IMR-90 (cell line): ENCODE data around the gene PLPPR3. TPM values are rescaled to one million over a fixed set of nuclear protein-coding genes. Genes with fewer than 3 reads are reported as not detected.

Experiments used
- ATAC-seq: fragments of 200-7000 bp; cut with Tn5 transposase; 2 replicates; pipeline ENCODE4 v1.9.1; 2020; ENCODE audit warnings: low read depth, mild to moderate bottlenecking, moderate library complexity
- BruUV-seq: library from RNA; stranded (reverse); fragments of 400-500 nt; replicated peaks from 2 replicates; lab custom pipeline; 2021; lab: Mats Ljungman, UMichigan
- CTCF ChIA-PET: fragments of 300-600 bp; formaldehyde crosslinking; extraction: SDS; loops from one replicate; lab custom pipeline; 2021; ENCODE audit warnings: antibody characterized with exemption; lab: Yijun Ruan, JAX
- POLR2A ChIA-PET: fragments of 300-600 bp; sonication (Branson Sonifier 250); formaldehyde crosslinking; loops from one replicate; lab custom pipeline; 2022; ENCODE audit warnings: antibody characterized with exemption; ENCODE audit not compliant: unreplicated experiment; lab: Charles Lee
- DNase-seq: peaks from one replicate; pipeline ENCODE4 v3.0.0; 2013
- H2AFZ ChIP-seq: replicated peaks from 2 replicates; pipeline ENCODE3; 2013; ENCODE audit warnings: low read length, mild to moderate bottlenecking; ENCODE audit not compliant: poor library complexity
- H2AK5ac ChIP-seq: 2 replicates; pipeline ENCODE4 v1.6.1; 2013; ENCODE audit warnings: low read depth, low read length, inconsistent platforms
- H2AK9ac ChIP-seq: replicated peaks from 2 replicates; pipeline ENCODE3; 2013; ENCODE audit warnings: mild to moderate bottlenecking, low read depth, low read length, moderate library complexity; ENCODE audit not compliant: poor library complexity
- H2BK120ac ChIP-seq: 2 replicates; pipeline ENCODE4 v1.6.1; 2013; ENCODE audit warnings: low read depth, low read length, inconsistent platforms
- H2BK15ac ChIP-seq: 3 replicates; pipeline ENCODE4 v1.6.1; 2013; ENCODE audit warnings: low read depth, low read length, inconsistent platforms
- H2BK20ac ChIP-seq: 2 replicates; pipeline ENCODE4 v1.6.1; 2013; ENCODE audit warnings: low read depth, mild to moderate bottlenecking, inconsistent platforms, low read length, moderate library complexity
- H2BK5ac ChIP-seq: 2 replicates; pipeline ENCODE4 v1.6.1; 2013; ENCODE audit warnings: mild to moderate bottlenecking, low read depth, low read length, inconsistent platforms; ENCODE audit not compliant: poor library complexity, severe bottlenecking
- H3K14ac ChIP-seq: replicated peaks from 2 replicates; pipeline ENCODE4 v1.6.1; 2013; ENCODE audit warnings: low read depth, low read length, inconsistent platforms
- H3K18ac ChIP-seq: 2 replicates; pipeline ENCODE4 v1.6.1; 2013; ENCODE audit warnings: low read depth, low read length, control low read depth
- H3K23ac ChIP-seq: 2 replicates; pipeline ENCODE4 v1.6.1; 2013; ENCODE audit warnings: low read depth, low read length, inconsistent platforms
- H3K27ac ChIP-seq: 2 replicates; pipeline ENCODE4 v1.5.1; 2013; ENCODE audit warnings: mild to moderate bottlenecking, control low read depth, low read length; ENCODE audit not compliant: insufficient read depth
- H3K27me3 ChIP-seq: 2 replicates; pipeline ENCODE4 v1.6.1; 2013; ENCODE audit warnings: low read length; ENCODE audit not compliant: control insufficient read depth, insufficient read depth
- H3K36me3 ChIP-seq: 2 replicates; pipeline ENCODE4 v1.6.1; 2013; ENCODE audit warnings: low read length, mixed read lengths; ENCODE audit not compliant: control insufficient read depth, insufficient read depth
- H3K4ac ChIP-seq: 2 replicates; pipeline ENCODE4 v1.6.1; 2013; ENCODE audit warnings: low read depth, low read length, inconsistent platforms
- H3K4me1 ChIP-seq: 2 replicates; pipeline ENCODE4 v1.6.1; 2013; ENCODE audit warnings: low read length, mixed read lengths; ENCODE audit not compliant: control insufficient read depth, insufficient read depth
- H3K4me2 ChIP-seq: 2 replicates; pipeline ENCODE4 v1.6.1; 2013; ENCODE audit warnings: low read depth, mild to moderate bottlenecking, control low read depth, low read length, moderate library complexity
- H3K4me3 ChIP-seq: 2 replicates; pipeline ENCODE4 v1.5.1; 2013; ENCODE audit warnings: low read depth, mild to moderate bottlenecking, control low read depth, low read length, moderate library complexity; ENCODE audit not compliant: insufficient read depth
- H3K56ac ChIP-seq: 2 replicates; pipeline ENCODE4 v1.6.1; 2013; ENCODE audit warnings: low read length, inconsistent platforms; ENCODE audit not compliant: insufficient read depth; ENCODE audit errors: extremely low read depth
- H3K79me1 ChIP-seq, 2 experiments: 2 replicates each; pipeline ENCODE4 v1.6.1; 2013; ENCODE audit warnings: low read length in 2 of 2, inconsistent platforms in 1 of 2, low read depth in 1 of 2
- H3K9ac ChIP-seq: 2 replicates; pipeline ENCODE4 v1.6.1; 2013; ENCODE audit warnings: low read depth, low read length, control low read depth
- H3K9me1 ChIP-seq: 2 replicates; pipeline ENCODE4 v1.6.1; 2013; ENCODE audit warnings: low read length, inconsistent platforms; ENCODE audit not compliant: insufficient read depth
- H3K9me3 ChIP-seq: 2 replicates; pipeline ENCODE4 v1.6.1; 2013; ENCODE audit warnings: low read length; ENCODE audit not compliant: control insufficient read depth, insufficient read depth
- H4K20me1 ChIP-seq: 2 replicates; pipeline ENCODE4 v1.6.1; 2013; ENCODE audit warnings: low read length, inconsistent platforms; ENCODE audit not compliant: insufficient read depth
- H4K5ac ChIP-seq: 2 replicates; pipeline ENCODE4 v1.6.1; 2013; ENCODE audit warnings: mild to moderate bottlenecking, low read depth, low read length, control low read depth
- H4K8ac ChIP-seq, 2 experiments: 2 replicates each; pipeline ENCODE4 v1.6.1; 2013; ENCODE audit warnings: low read depth in 2 of 2, low read length in 2 of 2, control low read depth in 1 of 2, inconsistent platforms in 1 of 2
- H4K91ac ChIP-seq: 2 replicates; pipeline ENCODE4 v1.6.1; 2013; ENCODE audit warnings: low read depth, low read length, inconsistent platforms; ENCODE audit not compliant: insufficient read depth
- RCOR1 ChIP-seq: IDR thresholded peaks from 2 replicates; pipeline ENCODE4 v1.6.1; 2012; ENCODE audit warnings: mild to moderate bottlenecking, low read length, improper control_type of control experiment; ENCODE audit not compliant: insufficient replicate concordance
- USF2 ChIP-seq: fragments of 150-350 bp; IDR thresholded peaks from 2 replicates; pipeline ENCODE4 v1.6.1; 2017; ENCODE audit warnings: mild to moderate bottlenecking, antibody characterized with exemption, low read length, low read depth
- WGBS, 2 experiments: methylation state at CpG; one replicate each; pipeline versions ENCODE4 v1.1.5 to v1.1.7; 2013; ENCODE audit warnings: missing lambda C conversion rate in 2 of 2; ENCODE audit not compliant: insufficient read length in 1 of 2; ENCODE audit errors: extremely low coverage in 2 of 2; 5-methylcytosine and 5-hydroxymethylcytosine counted together
- dilution Hi-C: fragments of 300-500 bp; cut with HindIII; formaldehyde crosslinking; loops from one replicate; pipeline ENCODE4 v1.14.3; 2018; ENCODE audit warnings: low sequenced_read_pairs; ENCODE audit not compliant: unreplicated experiment
- in situ Hi-C: fragments of 300-500 bp; cut with MboI; formaldehyde crosslinking; loops from 3 replicates; pipeline ENCODE4 v1.14.3; 2019; ENCODE audit warnings: low sequenced_read_pairs, inconsistent platforms, mixed read lengths
- intact Hi-C: fragments of 100-400 bp; cut with micrococcal nuclease; formaldehyde crosslinking; loops from 2 replicates; pipeline ENCODE4 v1.10.0; 2022
- polyA plus RNA-seq, 3 experiments: library from polyadenylated mRNA; depleted of rRNA; stranded (reverse); fragments of >200 nt; gene quantifications; 2 replicates each; pipeline ENCODE4 v1.2.3, GENCODE V29; 2012; ENCODE audit warnings: low replicate concordance in 1 of 3
- total RNA-seq: library from RNA; depleted of rRNA; stranded (reverse); fragments of >200 nt; gene quantifications from 2 replicates; pipeline ENCODE4 v1.2.3, GENCODE V29; 2012

Gene PLPPR3
- total and polyA plus RNA-seq, 2 of the 4 experiments (the other 2 are of a cell fraction), result 0.36 to 1.2 TPM

GRCh38 chr19:778910-779653, 42.7 kb downstream of the PLPPR3 start (continued):
- no peak for TF ChIP-seq RCOR1

- CTCF ChIA-PET, result no interaction called here
These were observed 45.2 kb downstream of the PLPPR3 start for GRCh38 chr19:776549-776948.

More at GRCh38 chr19:776549-776948, 45.2 kb downstream of the PLPPR3 start:
- ATAC-seq, result no peak
- Histone ChIP-seq H4K8ac (no peak overlapping the region), H3K18ac (no peak overlapping the region), H4K91ac (no peak overlapping the region), H2AK5ac (no peak overlapping the region), H2AFZ (peak overlapping the region; percentile 3), H2BK5ac (no peak overlapping the region), H3K56ac (no peak overlapping the region), H3K4me2 (no peak overlapping the region), H2BK20ac (no peak overlapping the region), H3K79me1 (peaks cover 0 to 12% of the 10 kb centered on the region in 2 experiments; a peak in 2 of 4 replicates), H3K36me3 (no peaks in the 10 kb centered on the region), H3K9ac (no peak overlapping the region), H3K14ac (no peak overlapping the region), H3K4ac (no peak overlapping the region), H4K20me1 (peaks cover 3% of the 10 kb centered on the region; the same call in 1 of the 2 replicates), H3K4me1 (peaks cover 6% of the 10 kb centered on the region), H2BK15ac (no peak overlapping the region), H3K27ac (no peak overlapping the region), H3K4me3 (no peak overlapping the region), H3K9me1 (peaks cover 8% of the 10 kb centered on the region), H4K5ac (no peak overlapping the region), H3K27me3 (no peaks in the 10 kb centered on the region), H2AK9ac (no peak overlapping the region), H2BK120ac (no peak overlapping the region), H3K23ac (no peak overlapping the region), H3K9me3 (no peaks in the 10 kb centered on the region)
- whole genome bisulfite sequencing, 2 experiments, result 81% methylated on average over 13 of the region's 18 CpGs; no CpG with 5 or more reads in 1 of the 2 experiments
- no TSS peak for BruUV-seq
- POLR2A ChIA-PET, result no interaction called here
- dilution Hi-C loops (no loop called here), in situ Hi-C loops (loop anchor here (5.0 kb wide), 1 partner anchor 146 kb away; no protein-coding TSS in a partner anchor), intact Hi-C loops (loop anchor here (5.0 kb wide), 1 partner anchor 206 kb away; the partner anchor contains the start of gene WDR18)
- no peak for DNase-seq
- no peak for TF ChIP-seq USF2
